GM19372 (cell line): ENCODE measurements around the gene PRB3.

ENCODE experiments used
- ATAC-seq: cut with Tn5 transposase; IDR thresholded peaks from one replicate; pipeline ENCODE4 v1.9.1; 2021; ENCODE audit warnings: mild to moderate bottlenecking, low read depth, moderate library complexity; ENCODE audit not compliant: unreplicated experiment

The PRB3 gene

DNA sequence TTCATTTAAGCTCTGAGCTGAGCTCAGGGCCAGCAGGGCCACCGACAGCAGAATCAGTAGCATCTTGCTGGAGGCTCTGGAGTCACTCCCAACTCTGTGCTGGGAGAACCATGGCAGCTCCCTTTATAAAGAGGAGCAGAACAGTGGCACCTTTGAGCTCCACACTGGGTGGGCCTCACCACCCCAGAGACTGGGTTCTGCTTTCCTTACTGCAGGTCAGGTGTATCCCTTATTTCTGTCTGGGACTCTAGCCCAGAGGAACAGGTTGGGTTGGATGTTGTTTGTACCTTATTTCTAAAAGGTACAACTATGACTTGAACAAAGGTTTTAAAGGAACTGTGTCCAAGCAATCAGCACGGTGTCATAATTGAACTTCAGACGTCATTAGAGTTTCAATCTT is at the start of gene PRB3:
TSS of gene PRB3 (minus strand) at position 101 of the 400 bp plus-strand sequence. CDS start at position 63, 38 bp downstream.
- ATAC-seq: no peak

DNA sequence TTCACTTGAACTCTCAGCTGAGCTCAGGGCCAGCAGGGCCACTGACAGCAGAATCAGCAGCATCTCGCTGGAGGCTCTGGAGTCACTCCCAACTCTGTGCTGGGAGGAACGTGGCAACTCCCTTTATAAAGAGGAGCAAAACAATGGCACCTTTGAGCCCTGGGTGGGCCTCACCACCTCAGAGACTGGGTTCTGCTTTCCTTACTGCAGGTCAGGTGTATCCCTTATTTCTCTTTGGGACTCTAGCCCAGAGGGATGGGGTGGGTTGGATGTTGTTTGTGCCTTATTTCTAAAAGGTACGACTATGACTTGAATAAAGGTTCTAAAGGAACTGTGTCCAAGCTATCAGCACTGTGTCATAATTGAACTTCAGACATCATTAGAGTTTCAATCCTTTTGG is 40.8 kb upstream of the PRB3 start, which contains the start of gene PRB4:
TSS of gene PRB4 (minus strand) at position 101 of the 400 bp plus-strand sequence. CDS start at position 63, 38 bp downstream.
- ATAC-seq: no peak

DNA sequence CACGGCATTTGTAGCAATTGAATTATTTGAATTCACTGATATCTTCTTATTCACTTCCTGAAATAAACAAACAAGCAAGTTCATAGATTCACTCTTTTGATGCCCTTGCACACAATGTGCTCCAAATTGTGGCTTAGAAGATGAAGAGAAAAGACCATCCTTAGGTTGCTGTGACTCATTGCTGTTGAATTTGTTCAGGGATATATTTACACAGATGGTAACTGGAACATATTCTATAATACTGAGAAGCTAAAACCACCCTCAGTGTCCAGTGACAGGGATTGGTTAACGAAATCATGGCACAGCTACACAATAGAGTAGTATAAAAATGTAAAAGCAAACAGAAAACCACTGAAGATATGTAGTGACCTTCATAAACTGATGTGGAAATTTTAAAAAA is 37.6 kb upstream of the PRB3 start:
- ATAC-seq: no peak

DNA sequence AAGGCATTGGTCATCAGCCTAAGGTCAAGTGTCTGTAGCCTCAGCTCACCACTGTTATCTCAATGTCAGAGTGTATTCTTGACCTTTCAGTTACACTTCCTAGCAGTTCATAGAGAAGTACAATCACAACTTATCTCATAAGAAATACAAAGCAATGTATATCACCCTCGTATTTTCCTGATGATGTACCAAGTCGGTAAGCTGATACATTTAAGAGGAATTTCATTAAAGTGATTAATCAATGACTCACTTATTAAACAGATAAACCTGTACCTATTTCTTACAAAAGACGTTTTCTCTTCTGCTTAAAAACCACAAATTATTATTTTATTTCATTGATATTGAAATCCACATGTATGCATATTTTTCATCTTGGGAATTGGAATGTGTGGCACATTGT is 3.9 kb upstream of the PRB3 start:
- ATAC-seq: no peak

DNA sequence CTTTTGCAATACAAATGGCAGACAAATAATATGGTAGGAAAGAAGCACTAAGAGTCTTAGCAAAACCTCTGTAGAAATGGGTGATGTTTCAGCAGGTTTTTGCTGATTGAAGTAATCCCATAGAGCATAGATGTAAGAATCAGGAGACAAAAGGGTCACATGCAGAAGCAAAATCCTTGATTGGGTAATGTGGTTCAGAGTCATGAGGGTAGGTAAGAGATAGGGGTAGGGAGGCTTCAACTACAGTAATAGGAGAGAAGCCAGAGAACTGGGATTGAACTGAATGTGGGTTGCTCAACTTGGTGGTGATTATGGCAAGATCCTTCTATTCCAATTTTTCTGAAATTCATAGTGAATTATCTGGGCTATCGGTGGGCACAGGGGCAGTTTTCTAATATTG is 5.0 kb downstream of the PRB3 start:
- no peak for ATAC-seq

DNA sequence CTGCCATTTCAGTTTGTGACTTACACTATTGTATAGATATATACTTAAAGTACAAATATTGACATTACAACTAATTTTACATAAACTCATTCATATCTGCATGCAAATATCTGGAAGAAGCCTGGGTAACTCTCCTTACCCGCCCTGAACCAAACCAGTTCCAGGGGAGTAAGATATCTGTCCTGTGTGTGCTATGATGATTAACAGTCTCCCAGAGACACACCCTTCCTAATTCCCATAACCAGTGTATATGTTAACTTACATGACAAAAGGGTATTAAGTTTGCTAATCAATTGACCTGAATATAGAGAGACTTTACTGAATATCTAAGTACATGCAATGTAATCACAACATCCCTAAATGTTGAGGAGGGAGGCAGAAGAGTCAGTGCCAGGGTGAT is 23.0 kb downstream of the PRB3 start:
- ATAC-seq: no peak

DNA sequence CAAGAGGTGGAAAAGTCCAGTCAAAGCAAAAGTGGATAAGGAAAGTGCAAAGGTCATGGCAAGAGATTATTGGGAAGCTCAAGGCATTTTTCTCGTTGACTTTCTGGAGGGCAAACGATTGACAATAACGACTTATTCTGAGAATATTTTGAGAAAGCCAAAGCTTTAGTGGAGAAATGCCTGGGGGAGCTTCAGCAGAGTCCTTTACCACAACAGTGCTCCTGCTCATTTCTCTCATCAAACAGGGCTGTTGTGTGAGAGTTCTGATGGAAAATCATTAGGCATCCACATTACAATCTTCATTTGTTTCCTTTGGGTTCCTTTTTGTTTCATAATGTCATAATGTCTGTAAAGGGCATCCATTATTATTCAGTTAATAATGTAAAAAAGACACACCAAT is 26.9 kb downstream of the PRB3 start:
- ATAC-seq: no peak

DNA sequence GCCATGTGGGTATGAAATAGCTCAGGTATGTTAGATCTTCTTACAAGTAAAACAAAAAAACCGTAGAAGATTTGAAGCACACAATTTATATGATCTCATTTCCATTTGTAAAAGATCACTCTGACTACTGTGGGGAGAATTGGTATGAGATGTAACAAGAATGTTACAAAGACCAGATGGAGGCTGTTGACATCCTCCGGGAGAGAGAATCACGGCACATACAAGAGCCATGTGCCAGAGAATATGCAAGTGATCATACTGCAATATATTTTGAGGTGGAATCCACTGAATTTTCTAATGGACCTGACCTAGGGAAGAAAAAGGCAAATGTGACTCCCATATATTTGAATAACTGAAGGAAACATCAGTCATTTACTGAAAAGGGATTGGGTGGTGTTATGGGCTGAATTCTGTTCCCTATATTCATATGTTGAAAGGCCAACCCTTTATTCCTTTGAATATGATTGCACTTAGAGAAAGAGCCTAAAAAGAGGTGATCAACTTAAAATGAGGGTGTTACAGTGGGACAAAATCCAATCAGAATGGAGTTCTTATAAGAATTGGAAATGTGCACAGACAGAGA is 29.1 kb downstream of the PRB3 start:
- ATAC-seq: no peak

DNA sequence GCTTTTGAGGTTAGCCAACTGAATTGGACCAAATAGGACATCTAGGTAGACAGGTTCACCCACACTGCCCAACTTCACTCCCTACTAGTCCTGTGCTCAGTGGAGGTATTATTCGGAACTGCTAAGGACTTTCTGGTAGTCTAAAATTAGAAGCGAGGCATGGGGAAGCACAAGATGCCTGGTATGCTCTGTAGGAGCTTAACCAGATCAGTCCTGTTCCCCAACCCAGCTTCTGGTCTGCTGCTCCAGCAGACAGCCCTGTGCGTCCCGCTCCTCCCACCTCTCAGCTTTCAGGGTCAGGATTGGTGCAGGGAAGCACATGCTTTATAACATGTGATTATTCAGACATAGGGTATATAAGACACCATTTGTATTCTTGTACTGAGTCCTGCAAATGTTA is 31.2 kb downstream of the PRB3 start:
- no peak for ATAC-seq

DNA sequence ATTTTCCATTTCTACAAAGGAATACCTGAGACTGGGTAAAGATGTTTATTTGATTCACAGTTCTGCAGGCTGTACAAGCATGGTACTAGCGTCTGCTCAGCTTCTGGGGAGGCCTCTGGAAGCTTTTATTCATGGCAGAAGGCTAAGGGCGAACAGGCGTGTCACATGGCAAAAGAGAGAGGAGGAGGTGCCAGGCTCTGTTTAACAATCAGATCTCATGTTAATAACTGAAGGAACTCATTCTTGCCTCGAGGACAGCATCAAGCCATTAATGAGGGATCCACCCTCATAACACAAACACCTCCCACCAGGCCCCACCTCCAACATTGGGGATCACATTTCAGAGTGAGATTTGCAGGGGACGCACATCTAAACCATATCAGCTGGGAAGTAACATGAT is 36.0 kb downstream of the PRB3 start:
- ATAC-seq: no peak

DNA sequence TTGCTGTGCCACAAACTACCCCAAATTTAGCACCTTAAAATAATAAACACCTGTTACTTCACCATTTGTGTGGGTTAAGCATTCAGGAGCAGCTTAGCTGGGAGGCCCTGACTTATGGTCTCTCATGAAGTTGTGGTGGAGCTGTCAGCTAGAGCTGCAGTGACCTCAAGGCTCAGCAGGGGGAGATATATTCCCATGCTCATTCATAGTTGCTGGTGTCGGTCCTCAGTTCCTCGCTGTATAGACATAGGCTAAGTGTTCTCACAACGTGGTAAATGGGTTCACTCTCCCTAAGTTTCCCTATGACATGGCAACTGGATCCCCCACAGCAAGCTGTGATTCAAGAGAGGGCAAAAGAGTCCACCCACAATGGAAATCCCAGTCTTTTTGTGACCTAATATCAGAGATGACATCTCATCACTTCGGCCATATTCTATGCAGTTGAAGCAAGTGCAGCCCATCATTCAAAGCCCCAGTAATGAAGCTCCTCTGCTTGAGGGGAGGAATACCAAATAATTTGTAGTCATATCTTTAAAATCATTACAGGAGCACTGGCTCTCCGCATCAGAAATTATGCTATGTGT is 41.1 kb downstream of the PRB3 start:
- peak; percentile 54 for ATAC-seq

DNA sequence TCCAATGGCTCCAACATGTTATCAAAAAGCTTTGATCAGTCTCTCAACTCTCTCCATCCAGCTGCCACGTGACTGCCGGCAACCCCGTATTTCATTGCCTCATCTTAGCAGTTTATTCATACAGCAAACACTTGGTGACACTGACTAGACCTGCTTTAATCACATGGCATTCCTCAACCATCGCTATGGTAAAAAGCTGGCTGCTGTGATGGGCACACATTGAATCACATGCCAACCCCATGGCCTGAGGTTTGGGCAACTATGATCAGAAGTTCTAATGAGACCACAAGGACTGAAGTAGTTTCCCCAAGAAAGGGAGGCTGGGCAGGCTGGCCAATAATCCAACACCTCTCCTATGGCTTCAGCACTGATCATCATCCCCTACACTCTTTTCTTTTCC is 42.1 kb downstream of the PRB3 start:
- ATAC-seq: no peak
